Lower leg skin (tissue), 3 donors: ENCODE measurements around the gene CPEB2.

ENCODE experiments used
- POLR2A ChIP-seq, 2 donors: fragments of 450-650 bp; IDR thresholded peaks; one replicate each; pipeline ENCODE4 v1.6.1; 2016 to 2017; ENCODE audit warnings: antibody characterized with exemption in 2 of 2, mild to moderate bottlenecking in 1 of 2, moderate library complexity in 1 of 2
- TF ChIP-seq, protein P1 (sequence below), 3 donors: fragments of 450-650 bp; IDR thresholded peaks; one replicate each; pipeline ENCODE4 v1.5.1; 2016; ENCODE audit warnings: antibody characterized with exemption in 3 of 3, mild to moderate bottlenecking in 3 of 3, moderate library complexity in 2 of 3

DNA sequence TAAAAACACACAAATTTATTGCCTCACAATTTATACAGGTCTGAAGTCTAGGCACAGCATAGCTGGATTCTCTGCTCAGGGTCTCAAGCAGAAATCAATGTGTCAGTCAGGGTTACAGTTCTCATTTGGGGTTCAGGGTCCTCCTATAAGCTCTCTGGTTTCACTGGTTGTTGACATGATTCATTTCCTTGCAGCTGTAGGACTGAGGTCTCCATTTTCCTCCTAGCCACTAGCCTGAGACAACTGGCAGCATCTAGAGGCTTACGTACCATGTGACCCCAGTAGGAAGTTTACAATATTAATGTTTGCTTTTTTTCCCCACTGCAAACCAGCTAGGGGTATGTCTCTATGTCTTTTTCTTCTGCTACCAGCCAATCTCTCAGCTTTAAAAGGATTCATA is 102.5 kb downstream of the CPEB2 start:
- TF ChIP-seq, protein P1, sequence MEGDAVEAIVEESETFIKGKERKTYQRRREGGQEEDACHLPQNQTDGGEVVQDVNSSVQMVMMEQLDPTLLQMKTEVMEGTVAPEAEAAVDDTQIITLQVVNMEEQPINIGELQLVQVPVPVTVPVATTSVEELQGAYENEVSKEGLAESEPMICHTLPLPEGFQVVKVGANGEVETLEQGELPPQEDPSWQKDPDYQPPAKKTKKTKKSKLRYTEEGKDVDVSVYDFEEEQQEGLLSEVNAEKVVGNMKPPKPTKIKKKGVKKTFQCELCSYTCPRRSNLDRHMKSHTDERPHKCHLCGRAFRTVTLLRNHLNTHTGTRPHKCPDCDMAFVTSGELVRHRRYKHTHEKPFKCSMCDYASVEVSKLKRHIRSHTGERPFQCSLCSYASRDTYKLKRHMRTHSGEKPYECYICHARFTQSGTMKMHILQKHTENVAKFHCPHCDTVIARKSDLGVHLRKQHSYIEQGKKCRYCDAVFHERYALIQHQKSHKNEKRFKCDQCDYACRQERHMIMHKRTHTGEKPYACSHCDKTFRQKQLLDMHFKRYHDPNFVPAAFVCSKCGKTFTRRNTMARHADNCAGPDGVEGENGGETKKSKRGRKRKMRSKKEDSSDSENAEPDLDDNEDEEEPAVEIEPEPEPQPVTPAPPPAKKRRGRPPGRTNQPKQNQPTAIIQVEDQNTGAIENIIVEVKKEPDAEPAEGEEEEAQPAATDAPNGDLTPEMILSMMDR (IDR thresholded peaks at IDR 0.05) = no peak
- TF ChIP-seq POLR2A (IDR thresholded peaks at IDR 0.05) = no peak
